OCI-LY1 (cell line): ENCODE measurements around the gene AFDN.

Experiments used
- H2AFZ ChIP-seq: fragments of 200-600 bp; sonication (generic), shearing (Covaris generic); 2 replicates; pipeline ENCODE4 v1.6.0; 2014; ENCODE audit warnings: antibody characterized with exemption, mild to moderate bottlenecking, low read length
- H3F3A ChIP-seq: fragments of 200-600 bp; sonication (generic), shearing (Covaris generic); 2 replicates; pipeline ENCODE4 v1.6.0; 2014; ENCODE audit warnings: mild to moderate bottlenecking, antibody characterized with exemption, low read length, moderate library complexity; ENCODE audit not compliant: insufficient read depth
- H3K27ac ChIP-seq: fragments of 200-600 bp; sonication (generic); 2 replicates; pipeline ENCODE4 v1.5.1; 2014; ENCODE audit warnings: low read length, mixed run types, mild to moderate bottlenecking, low read depth; ENCODE audit not compliant: poor library complexity, severe bottlenecking
- H3K27me3 ChIP-seq: fragments of 200-600 bp; sonication (generic); 2 replicates; pipeline ENCODE4 v1.6.0; 2014; ENCODE audit warnings: antibody characterized with exemption, mild to moderate bottlenecking, low read length, moderate library complexity; ENCODE audit not compliant: insufficient read depth
- H3K36me3 ChIP-seq: fragments of 200-600 bp; sonication (generic); 2 replicates; pipeline ENCODE4 v1.6.1; 2014; ENCODE audit warnings: mild to moderate bottlenecking, antibody characterized with exemption, low read length, moderate library complexity, mixed read lengths; ENCODE audit not compliant: insufficient read depth
- H3K4me1 ChIP-seq: fragments of 200-600 bp; sonication (generic); 2 replicates; pipeline ENCODE4 v1.5.1; 2014; ENCODE audit warnings: mild to moderate bottlenecking, low read length, moderate library complexity; ENCODE audit not compliant: insufficient read depth, severe bottlenecking
- H3K4me2 ChIP-seq: fragments of 200-600 bp; sonication (generic), shearing (Covaris generic); 2 replicates; pipeline ENCODE4 v1.6.1; 2014; ENCODE audit warnings: low read length
- H3K4me3 ChIP-seq: fragments of 200-600 bp; sonication (generic); 2 replicates; pipeline ENCODE4 v1.5.1; 2014; ENCODE audit warnings: low read length, low read depth, mild to moderate bottlenecking, mixed read lengths; ENCODE audit not compliant: poor library complexity, severe bottlenecking
- H3K79me2 ChIP-seq: fragments of 200-600 bp; shearing (Covaris generic); 2 replicates; pipeline ENCODE4 v1.6.1; 2016; ENCODE audit warnings: mixed run types, low read length, mixed read lengths; ENCODE audit not compliant: insufficient read depth
- H3K9ac ChIP-seq: fragments of 200-600 bp; sonication (generic), shearing (Covaris generic); 2 replicates; pipeline ENCODE4 v1.6.1; 2014; ENCODE audit warnings: mild to moderate bottlenecking, low read length, mixed read lengths
- H3K9me2 ChIP-seq: fragments of 200-600 bp; sonication (generic), shearing (Covaris generic); 2 replicates; pipeline ENCODE4 v1.6.1; 2014; ENCODE audit warnings: low read depth, mild to moderate bottlenecking, low read length, mixed read lengths
- H3K9me3 ChIP-seq: fragments of 200-600 bp; shearing (Covaris generic); 2 replicates; pipeline ENCODE4 v1.6.1; 2014; ENCODE audit warnings: low read length, mixed read lengths
- H4K20me1 ChIP-seq: fragments of 200-600 bp; sonication (generic), shearing (Covaris generic); 2 replicates; pipeline ENCODE4 v1.6.0; 2016; ENCODE audit warnings: mild to moderate bottlenecking, low read length; ENCODE audit not compliant: insufficient read depth
- EZH2 ChIP-seq: fragments of 200-600 bp; sonication (generic), shearing (Covaris generic); IDR thresholded peaks from 2 replicates; pipeline ENCODE4 v1.8.0; 2017; ENCODE audit warnings: borderline replicate concordance, mixed run types, mild to moderate bottlenecking, antibody characterized with exemption, low read length, moderate library complexity, mixed read lengths
- TF ChIP-seq, protein P1 (sequence below): fragments of 200-600 bp; sonication (generic), shearing (Covaris generic); IDR thresholded peaks from 2 replicates; pipeline ENCODE4 v1.5.1; 2017; ENCODE audit warnings: mild to moderate bottlenecking, antibody characterized with exemption, low read length, moderate library complexity, mixed read lengths

AFDN gene

GRCh38 chr6:167915139-167915538, 88.4 kb downstream of the AFDN start:
- Histone ChIP-seq H3K36me3 (peaks cover 6% of the 10 kb centered on the region; the same call in 1 of the 2 replicates), H3F3A (no peaks in the 10 kb centered on the region), H3K9me3 (no peaks in the 10 kb centered on the region), H3K4me1 (no peaks in the 10 kb centered on the region), H4K20me1 (no peaks in the 10 kb centered on the region), H3K27ac (no peak overlapping the region), H3K79me2 (no peaks in the 10 kb centered on the region), H3K27me3 (no peaks in the 10 kb centered on the region), H2AFZ (no peak overlapping the region), H3K9me2 (no peaks in the 10 kb centered on the region), H3K4me3 (no peak overlapping the region), H3K4me2 (no peak overlapping the region), H3K9ac (no peak overlapping the region)
- no peak for TF ChIP-seq EZH2
- TF ChIP-seq, protein P1, sequence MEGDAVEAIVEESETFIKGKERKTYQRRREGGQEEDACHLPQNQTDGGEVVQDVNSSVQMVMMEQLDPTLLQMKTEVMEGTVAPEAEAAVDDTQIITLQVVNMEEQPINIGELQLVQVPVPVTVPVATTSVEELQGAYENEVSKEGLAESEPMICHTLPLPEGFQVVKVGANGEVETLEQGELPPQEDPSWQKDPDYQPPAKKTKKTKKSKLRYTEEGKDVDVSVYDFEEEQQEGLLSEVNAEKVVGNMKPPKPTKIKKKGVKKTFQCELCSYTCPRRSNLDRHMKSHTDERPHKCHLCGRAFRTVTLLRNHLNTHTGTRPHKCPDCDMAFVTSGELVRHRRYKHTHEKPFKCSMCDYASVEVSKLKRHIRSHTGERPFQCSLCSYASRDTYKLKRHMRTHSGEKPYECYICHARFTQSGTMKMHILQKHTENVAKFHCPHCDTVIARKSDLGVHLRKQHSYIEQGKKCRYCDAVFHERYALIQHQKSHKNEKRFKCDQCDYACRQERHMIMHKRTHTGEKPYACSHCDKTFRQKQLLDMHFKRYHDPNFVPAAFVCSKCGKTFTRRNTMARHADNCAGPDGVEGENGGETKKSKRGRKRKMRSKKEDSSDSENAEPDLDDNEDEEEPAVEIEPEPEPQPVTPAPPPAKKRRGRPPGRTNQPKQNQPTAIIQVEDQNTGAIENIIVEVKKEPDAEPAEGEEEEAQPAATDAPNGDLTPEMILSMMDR = no peak

DNA sequence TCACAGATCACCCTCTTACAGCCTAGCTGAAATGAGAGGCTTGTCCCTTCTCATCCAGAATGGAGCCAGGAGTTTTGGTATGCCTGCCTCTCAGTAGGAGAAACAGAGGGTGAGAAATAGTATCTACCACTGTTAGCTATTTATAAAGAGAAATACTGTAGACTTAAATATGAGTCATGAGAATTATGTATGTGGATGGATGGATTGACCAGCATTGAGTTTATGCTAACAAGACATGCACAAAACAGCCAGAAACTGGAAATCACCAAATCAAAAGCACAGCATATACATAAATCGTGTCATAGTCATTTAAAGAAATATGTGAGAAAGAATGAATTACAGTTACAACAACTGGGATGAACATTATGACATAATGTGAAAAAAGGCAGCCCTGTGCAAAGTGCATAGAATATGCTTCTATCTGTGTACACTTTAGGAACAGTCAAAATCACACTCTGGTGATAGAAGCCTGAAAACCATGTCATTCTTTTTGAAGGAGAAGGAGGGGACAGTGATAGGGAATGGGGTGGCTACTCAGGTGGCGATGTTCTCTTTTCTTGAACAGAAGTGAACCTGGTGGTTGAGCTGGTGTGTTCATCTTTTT, 90.9 kb downstream of the AFDN start:
- TF ChIP-seq, protein P1 = no peak
- no peak for TF ChIP-seq EZH2
- Histone ChIP-seq H3F3A (no peaks in the 10 kb centered on the region), H3K9ac (no peak overlapping the region), H3K4me3 (no peak overlapping the region), H3K79me2 (no peaks in the 10 kb centered on the region), H3K36me3 (peaks cover 6% of the 10 kb centered on the region; the same call in 1 of the 2 replicates), H4K20me1 (no peaks in the 10 kb centered on the region), H3K9me3 (no peaks in the 10 kb centered on the region), H3K4me2 (no peak overlapping the region), H3K27me3 (no peaks in the 10 kb centered on the region), H3K9me2 (no peaks in the 10 kb centered on the region), H3K27ac (no peak overlapping the region), H2AFZ (no peak overlapping the region), H3K4me1 (no peaks in the 10 kb centered on the region)

DNA sequence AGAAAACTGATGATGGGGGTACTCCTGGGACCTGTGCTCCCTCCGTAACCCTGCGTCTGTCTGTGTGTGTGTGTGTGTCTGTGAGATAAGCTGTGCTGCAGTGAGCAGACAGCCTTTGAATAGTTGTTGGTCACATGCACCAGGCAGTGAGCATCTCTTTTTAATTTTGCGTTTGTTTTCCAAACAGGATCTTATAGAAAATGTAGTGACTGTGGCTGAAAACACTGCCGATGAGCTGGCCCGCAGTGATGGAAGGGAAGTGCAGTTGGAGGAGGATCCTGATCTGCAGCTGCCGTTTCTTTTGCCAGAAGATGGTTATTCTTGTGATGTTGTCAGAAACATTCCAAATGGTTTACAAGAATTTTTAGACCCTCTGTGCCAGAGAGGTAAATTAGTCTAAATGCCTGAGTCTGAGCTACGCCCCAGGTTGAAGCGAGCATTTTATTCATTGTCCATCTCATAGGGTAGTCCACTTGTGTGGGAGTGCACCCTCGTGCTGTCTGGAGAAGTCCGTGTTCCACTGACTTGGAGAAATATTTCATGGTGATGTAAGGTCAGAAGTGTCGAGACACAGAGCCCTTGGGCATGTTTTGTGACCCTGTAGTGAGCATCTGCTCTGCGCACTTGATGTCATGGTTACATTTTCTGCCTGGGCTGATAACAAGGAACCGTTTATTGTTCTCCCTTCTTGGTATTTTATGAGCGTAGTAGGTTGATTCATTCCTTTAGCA, 92.0 kb downstream of the AFDN start:
- Histone ChIP-seq H4K20me1 (no peaks in the 10 kb centered on the region), H3K9me3 (no peaks in the 10 kb centered on the region), H3K4me3 (no peak overlapping the region), H3K4me2 (no peak overlapping the region), H3K27ac (no peak overlapping the region), H3K9ac (no peak overlapping the region), H2AFZ (no peak overlapping the region), H3K36me3 (peaks cover 6% of the 10 kb centered on the region; the same call in 1 of the 2 replicates), H3K9me2 (no peaks in the 10 kb centered on the region), H3K4me1 (no peaks in the 10 kb centered on the region), H3K27me3 (no peaks in the 10 kb centered on the region), H3F3A (no peaks in the 10 kb centered on the region), H3K79me2 (no peaks in the 10 kb centered on the region)
- TF ChIP-seq, protein P1 = no peak
- no peak for TF ChIP-seq EZH2
